ENCODE data around the gene RNF111.
"Not testable (repeated sequence)": the region's sequence is repeated elsewhere in the genome, so short reads cannot be mapped to it uniquely, and the experiment has no call there.

Gene RNF111

GRCh38 chr15:59063042-59063441, 75.6 kb downstream of the RNF111 start:
- no peak for DNase-seq

GRCh38 chr15:59069430-59069829, 82.0 kb downstream of the RNF111 start:
- DNase-seq = no peak

GRCh38 chr15:59074607-59075006, 87.1 kb downstream of the RNF111 start:
- no peak for DNase-seq

- no peak for DNase-seq
These were observed 100.3 kb downstream of the RNF111 start for GRCh38 chr15:59087731-59088130.

GRCh38 chr15:59094077-59094476, 106.6 kb downstream of the RNF111 start:
- no peak for DNase-seq

GRCh38 chr15:59096429-59096828, 109.0 kb downstream of the RNF111 start:
- no peak for DNase-seq

GRCh38 chr15:59099162-59099685, 111.8 kb downstream of the RNF111 start:
- no peak for DNase-seq

- no peak for DNase-seq
These were observed 117.1 kb downstream of the RNF111 start for GRCh38 chr15:59104602-59104911.

- peak; percentile 90 for DNase-seq
These were observed 117.7 kb downstream of the RNF111 start, which contains the start of gene CCNB2 for GRCh38 chr15:59104912-59105732. Gene CCNB2, plus strand, starts transcription at chr15:59105146. Its CDS starts 123 bp downstream, at chr15:59105269.

- no peak for DNase-seq
These were observed 118.4 kb downstream of the RNF111 start for GRCh38 chr15:59105854-59106253.

- DNase-seq = no peak
These were observed 123.8 kb downstream of the RNF111 start for GRCh38 chr15:59111251-59111650.

- DNase-seq = no peak
These were observed 127.6 kb downstream of the RNF111 start for GRCh38 chr15:59115047-59115446.

GRCh38 chr15:59116141-59116540, 128.7 kb downstream of the RNF111 start:
- DNase-seq = no peak

GRCh38 chr15:59116771-59117170, 129.3 kb downstream of the RNF111 start:
- no peak for DNase-seq

GRCh38 chr15:59119625-59120024, 132.2 kb downstream of the RNF111 start:
- no peak for DNase-seq

- no peak for DNase-seq
These were observed 133.5 kb downstream of the RNF111 start for GRCh38 chr15:59120937-59121336.

- no peak for DNase-seq
These were observed 136.8 kb downstream of the RNF111 start for GRCh38 chr15:59124261-59124660.

- not testable (repeated sequence) for DNase-seq
These were observed 138.2 kb downstream of the RNF111 start for GRCh38 chr15:59125683-59126082.

GRCh38 chr15:59127255-59127654, 139.8 kb downstream of the RNF111 start:
- DNase-seq = not testable (repeated sequence)

GRCh38 chr15:59131456-59131855, 144.0 kb downstream of the RNF111 start:
- DNase-seq = no peak

- no peak for DNase-seq
These were observed 144.6 kb downstream of the RNF111 start for GRCh38 chr15:59131969-59132562.

- no peak for DNase-seq
These were observed 146.5 kb downstream of the RNF111 start for GRCh38 chr15:59133929-59134427.

- no peak for DNase-seq
These were observed 150.1 kb downstream of the RNF111 start for GRCh38 chr15:59137566-59137965.

- no peak for DNase-seq
These were observed 150.8 kb downstream of the RNF111 start for GRCh38 chr15:59138243-59138642.

All from NCI-H774 (cell line).